DMS79 (cell line): ENCODE measurements around the gene PLAC1.
A peak's percentile ranks its signal among the peaks of the same experiment; 100 is the strongest.

ENCODE experiments used
- DNase-seq: peaks from one replicate; lab custom pipeline; 2025; lab: John Stamatoyannopoulos, UW

Gene PLAC1

DNA sequence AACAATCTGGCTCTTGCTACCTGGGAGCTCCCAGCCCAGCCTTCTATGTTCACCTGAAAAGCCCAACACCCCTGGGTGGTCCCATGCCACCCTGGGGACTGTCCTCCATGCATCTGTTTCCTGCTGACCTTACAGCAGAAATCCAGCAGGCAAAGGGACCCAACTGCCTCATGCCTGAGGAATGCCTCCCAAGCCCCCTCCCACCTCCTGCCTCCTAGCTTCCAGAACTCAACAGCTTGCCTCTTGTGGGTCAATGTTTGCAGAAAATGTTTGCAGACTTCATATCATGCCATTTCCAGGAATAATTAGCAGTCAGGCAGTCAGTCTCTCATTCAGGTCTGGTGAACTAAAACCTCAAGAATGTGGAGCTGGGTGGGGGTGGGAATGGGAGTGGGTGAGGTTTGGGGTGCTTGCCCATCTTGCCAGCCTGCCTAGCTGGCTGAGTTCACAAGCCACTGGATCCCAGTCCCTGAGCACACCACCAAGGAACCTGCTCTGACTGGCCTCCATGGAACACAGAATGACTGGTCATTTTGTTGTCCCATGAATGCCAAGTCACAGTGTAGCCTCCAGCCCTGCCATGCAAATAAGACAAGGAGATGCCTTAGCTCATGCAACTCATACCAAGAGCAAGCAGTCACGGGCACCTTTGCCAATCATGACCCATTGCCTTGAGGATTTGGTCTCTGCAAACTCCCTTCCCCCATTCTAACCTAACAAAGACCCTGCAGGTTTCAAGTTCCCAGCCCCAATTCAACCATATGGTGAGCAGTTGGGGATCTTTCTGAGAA, 12.1 kb upstream of the PLAC1 start:
- DNase-seq, result peak; percentile 51

DNA sequence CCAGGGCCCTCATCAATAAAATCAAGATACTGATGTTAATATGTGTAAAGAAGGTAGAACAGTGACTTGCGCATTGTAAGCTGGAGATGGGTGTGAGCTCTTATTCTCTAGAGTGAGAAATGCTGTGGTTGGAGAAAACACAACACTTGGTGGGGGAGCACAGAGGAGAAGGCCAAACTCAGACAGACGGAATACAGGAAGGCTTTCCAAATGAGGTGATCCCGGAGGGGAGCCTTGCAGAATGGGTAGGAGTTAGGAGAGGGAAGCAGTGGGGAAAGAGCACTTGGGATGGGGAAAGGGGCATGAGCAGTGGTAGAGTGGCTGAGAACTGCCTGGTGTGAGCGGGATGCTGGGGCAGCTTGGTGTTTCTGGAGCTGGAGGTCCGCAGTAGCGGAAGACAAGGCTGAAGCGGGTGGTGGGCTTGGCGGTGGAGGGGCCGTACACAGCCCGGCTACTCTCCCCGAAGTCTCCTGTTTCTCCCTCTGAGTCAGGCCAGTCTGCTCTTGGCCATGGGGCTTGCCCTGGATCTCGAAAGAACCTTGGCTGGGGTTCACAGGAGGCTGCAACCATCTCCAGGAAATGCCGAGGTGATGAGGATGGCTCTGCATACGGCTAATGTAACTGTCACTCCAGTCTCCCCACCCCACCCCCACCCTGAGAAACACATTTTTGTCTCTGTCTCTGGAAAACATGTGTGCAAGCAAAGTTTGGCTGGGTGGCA, 11.3 kb upstream of the PLAC1 start:
- no peak for DNase-seq

DNA sequence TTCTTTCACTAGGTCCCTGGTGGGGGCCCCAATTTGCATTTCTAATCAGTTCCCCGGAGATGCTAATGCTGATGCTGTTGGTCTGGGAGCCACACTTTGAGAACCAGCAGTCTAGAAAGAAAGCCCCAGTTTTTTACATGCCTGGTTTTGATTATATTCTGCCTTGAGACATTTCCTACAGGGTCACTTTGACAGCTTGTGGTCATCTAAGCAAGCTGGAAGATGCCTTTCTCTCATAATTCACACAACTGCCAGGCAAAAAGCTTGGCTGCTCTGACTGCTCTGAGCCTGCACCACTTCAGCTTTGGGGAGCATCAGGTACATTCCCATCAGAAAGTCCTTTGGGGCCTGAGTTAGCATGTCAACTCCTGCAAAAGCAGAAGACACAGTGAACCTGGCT, 5.9 kb upstream of the PLAC1 start:
- no peak for DNase-seq

DNA sequence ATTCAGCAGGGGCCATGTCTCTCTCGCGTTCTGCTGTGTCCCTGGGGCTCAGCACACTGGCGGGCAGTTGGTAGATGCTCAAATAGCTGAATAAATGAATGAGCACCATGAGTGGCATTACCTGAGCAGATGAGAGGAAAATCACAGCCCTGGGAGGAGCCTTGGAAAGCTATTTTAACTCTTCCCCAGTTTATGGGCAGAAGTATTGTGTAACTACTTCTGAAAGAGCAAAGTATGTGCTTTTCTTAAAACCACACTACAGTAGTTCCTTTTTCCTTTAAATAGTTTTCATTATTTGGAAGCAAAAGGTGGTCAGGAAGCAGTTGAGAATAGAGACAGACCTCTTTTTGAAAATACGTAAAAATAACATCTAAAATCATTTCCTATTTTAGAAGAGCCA, 3.0 kb upstream of the PLAC1 start:
- no peak for DNase-seq

DNA sequence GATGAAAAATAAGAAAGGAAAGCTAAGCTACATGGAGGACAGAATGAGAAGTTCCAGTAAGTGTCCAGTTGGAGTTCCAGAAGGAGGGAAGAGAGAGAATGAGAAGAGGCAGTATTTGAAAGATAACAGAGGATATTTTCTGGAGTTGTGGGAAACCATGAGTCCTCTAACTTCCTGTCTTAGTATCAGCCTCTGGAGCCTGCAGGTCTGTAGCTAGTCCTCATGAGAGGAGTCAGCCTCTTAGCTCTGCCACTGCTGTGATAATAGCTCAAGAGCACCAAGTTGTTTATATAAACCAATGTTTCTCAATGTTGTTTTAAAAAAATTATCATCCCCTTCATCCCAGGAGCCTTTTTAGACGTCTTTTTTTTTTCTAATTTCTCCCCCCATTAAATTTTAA, 2.4 kb upstream of the PLAC1 start:
- no peak for DNase-seq

DNA sequence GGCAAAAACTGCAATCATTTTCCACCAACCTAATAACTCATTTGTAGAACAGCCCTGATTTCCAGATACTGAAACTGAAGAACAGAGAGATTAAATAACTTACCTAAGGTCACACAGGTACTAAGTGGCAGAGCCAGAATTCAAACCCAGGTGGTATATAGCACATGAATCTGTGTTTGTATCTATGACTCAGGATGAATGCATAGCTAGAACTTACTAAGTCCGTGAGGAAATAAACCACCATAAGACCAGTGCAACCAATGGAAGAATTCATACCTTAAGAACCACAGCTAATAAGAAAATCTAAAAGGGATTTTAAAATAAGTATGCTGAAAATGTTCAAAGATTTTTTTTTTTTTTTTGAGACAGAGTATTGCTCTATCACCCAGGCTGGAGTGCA, 1.5 kb upstream of the PLAC1 start:
- no peak for DNase-seq

DNA sequence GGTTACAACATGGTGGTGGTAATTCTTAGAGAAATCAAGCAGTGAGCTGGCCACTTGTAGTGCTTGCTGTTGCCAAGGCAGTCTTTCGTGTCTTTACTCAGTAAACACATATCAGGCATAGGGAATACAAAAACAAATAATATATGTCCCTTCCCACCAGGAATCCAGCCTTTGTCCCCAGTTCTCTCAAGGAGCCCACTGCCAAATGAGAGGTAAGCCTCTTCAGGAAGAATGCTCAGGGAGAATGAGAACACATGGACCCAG, 421 bp upstream of the PLAC1 start:
- DNase-seq, result no peak

DNA sequence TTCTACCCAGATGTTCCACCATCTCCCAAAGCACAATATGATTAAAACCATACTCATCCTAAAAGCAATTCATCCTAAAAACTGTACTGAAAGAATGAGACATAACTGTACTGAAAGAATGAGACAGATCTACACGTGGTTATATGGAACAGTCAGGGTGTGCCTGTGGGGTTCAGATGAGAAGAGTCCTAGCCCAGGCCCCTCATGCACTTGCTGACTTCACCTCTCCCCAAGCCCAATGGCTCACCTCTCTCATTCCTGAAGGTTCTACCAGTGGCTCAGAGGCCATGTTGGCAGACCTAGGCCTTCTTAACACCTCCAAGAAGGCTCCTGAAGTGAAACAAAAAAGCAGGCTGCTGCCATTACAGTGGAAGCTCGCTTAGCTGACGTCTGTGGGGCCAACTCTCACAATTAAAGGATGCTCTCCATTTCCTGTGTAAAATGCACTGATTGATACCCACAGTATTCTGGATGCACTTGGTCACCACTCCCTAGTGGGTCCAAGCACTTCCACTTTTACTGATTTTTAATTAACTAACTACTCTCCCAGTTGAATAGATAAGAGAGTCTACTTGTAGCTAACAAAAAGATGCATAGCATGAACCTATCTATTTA, 3.8 kb downstream of the PLAC1 start:
- no peak for DNase-seq

DNA sequence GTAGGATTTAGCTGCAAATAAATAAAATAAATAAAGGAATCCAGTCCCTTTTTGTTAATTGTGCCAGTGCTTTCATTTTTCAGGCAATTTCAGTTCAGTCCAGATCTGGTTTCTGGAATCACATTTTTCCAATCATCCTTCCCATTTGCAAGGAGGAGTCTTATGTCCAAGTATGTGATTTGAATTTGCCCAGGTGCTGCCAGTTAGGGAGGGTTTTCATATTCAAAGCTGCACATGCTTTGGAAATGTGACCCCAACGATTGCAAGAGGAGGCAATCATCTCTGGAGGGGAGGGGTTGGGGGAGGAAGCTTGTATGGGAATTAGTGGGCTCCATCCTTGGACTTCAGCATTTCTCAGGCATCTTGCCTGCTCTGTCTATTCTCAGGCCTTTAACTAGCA, 4.4 kb downstream of the PLAC1 start:
- no peak for DNase-seq

DNA sequence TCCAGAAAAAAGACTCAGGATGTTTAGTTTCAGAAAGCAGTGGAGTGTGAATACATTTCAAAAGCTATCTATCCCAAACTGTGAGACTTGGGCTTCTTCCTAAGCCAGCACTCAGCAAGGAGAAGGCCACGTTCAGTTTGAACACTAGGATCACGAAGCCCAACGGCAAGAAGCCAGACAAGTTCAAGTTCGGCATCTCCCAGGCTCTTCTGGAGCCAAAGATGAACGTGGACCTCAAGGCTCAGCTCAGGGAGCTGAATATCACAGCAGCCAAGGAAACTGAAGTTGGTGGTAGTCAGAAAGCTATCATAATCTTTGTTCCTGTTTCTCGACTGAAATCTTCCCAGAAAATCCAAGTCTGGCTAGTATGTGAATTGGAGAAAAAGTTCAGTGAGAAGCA, 7.6 kb downstream of the PLAC1 start:
- no peak for DNase-seq

DNA sequence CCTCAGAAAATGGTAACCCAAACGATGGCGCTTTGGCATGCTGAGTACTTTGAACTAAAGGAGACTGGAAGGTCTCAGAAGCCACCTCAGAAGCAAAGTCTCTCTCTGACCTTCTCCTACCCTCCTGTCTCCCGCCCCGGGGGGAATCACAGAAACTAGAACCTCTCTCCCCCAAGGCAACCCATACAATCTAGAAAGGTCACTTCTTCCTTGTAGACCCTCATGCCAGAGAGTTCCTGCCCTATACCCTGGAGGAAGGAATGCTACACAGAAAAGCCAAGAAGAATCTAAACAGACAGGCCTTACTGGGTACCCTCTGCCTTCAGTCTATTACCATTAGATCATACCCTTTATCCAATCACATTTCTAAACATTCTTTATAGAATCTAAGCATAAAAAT, 8.5 kb downstream of the PLAC1 start:
- no peak for DNase-seq

DNA sequence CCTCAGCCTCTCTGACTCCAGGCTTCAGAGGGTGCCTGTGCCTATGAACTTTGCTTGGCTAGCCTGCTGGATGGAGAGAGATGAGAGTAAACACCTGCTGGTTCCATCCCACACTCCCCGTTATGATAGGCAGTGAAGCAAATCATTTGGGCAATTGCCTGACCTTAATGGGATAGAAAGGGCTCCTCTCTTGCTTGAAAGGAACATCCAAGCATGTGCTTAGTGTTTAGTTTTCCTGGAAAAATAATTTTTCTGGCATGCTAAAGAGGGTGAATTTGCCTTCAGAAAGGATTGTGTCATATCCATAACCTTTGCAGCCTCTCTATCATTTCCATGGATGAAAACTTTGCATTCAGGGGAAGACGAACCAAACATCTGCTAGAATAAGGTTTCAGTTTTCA, 10.8 kb downstream of the PLAC1 start:
- no peak for DNase-seq

DNA sequence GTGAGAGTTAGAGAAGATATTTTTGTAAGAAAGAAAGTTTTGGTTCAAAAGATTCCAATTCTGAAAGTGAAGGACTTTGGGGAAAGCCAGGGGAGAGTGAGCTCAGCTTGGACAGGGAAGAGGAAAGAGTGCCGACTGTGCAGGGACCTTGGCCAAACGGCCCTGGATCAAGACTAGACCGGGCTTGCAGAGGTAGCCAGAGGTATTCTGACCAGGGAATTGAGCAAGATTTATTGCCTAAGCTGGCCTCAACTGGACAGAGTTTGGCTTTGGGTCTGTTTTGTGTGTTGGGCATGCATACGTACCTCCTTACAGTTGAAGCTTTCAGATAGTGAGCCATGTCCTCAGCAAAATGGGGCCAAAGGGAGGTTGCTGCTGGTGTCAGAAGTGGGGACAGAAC, 11.6 kb downstream of the PLAC1 start:
- no peak for DNase-seq

DNA sequence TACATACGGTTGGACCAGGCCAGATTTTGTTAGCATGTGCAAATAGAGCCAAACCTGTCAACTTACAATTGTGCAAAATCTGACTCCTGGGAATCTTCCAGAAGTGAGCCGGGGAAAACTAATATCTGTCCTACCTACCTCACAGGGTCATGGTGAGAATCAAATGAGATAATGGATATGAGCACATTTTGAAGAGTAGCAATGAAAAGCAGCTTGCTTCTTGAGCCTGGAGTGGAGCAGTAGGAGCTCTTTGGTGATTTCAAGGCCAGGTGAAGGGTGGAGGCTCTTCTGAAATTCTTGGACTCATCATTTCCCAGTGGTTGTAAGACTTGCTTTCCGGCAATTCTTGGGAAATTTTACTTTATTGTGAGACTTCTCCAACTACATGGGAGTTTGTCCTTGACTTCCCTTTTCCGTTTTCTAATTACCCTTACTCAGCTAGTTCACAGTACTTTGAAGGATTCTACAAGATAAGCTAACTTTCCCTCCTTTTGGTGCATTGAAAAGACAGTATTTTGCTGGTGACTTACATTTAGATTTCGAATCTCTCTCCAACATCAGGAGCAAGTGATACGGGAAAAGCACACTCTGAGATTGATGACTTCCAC, 12.2 kb downstream of the PLAC1 start:
- DNase-seq, result no peak

DNA sequence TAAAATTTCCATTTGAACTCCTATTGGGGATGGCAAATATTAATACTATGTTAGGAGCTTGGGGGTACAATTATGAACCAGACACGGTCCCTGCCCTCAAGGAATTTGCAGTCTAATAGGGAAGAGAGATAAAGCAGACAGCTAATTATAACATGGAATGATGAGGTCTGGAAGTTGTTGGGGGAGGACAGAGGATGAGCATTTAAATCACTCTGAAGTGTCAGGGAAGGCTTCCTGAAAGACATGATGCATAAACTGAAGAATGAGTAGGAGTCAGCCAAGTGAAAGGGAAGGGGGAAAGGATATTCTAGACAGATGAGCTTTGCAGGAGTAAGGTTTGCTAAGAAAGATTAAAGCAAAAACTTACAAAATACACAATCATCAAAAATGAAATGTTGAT, 15.9 kb downstream of the PLAC1 start:
- no peak for DNase-seq

DNA sequence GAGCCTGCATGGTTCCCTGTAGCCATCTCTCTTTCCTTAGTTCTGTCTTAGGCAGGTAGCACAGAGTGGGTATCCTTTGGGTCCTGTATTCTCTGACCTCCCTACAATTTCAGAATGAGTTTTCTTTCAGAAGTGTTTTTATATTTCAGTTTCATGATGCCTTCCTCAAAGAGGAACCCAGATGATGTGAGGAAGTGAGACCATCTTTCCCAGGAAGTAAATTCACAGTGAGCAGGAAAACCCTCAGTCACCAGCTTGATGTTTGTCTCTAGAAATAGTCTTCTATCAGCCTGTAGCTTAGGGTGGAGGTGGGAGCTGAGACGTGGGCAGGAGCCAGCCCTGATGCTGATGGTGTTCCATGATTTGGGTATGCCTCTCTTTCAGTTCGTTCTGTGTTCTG, 16.9 kb downstream of the PLAC1 start:
- no peak for DNase-seq

DNA sequence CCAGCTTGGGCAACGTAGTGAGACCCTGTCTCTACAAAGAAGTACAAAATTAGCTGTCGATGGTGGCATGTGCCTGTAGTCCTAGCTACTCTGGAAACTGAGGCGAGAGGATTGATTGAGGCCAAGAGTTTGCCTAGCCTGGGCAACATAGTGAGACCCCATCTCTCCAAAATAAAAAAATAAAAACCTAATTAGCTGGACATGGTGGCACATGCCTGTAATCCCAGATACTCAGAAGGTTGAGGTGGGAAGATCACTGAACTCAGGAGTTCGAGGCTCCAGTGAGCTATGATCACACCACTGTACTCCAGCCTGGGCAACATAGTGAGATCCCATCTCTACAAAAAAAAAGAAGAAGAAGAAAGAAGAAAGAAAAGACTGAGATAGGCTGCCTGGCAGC, 17.4 kb downstream of the PLAC1 start:
- no peak for DNase-seq

DNA sequence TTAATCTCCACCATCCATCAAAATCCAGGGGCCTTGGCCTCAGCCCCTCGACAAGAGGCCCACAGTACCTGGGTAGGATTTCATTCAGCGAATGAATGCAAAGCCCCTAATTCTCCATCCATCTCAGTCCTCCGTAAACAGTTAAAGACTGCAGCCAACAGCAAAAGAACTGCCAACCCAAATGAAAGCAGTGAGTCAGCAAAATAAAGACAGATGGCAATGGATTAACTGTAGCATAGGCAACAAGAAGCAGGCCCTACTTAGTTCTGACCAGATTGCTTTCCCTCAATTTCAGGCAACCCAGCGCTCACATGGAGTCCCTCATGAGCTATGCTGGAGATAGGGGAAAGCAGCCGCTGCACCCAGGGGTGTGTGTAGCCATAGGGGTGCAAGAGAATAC, 21.4 kb downstream of the PLAC1 start:
- DNase-seq, result no peak

DNA sequence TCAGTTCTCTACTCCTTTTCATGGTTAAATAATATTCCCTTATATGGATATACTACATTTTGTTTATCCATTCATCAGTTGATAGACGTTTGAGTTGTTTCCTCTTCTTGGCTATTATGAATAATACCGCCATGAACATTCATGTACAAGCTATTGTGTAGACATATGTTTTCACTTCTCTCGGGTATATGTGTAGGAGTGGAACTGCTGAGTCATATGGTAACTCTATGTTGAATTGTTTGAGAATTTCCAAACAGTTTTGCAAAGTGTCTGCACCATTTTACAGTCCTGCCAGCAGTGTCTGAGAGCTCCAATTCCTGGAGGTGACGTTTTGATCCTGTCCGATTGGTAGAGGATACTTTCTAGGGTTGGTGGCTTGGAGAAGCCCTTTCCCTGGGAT, 23.6 kb downstream of the PLAC1 start:
- no peak for DNase-seq

DNA sequence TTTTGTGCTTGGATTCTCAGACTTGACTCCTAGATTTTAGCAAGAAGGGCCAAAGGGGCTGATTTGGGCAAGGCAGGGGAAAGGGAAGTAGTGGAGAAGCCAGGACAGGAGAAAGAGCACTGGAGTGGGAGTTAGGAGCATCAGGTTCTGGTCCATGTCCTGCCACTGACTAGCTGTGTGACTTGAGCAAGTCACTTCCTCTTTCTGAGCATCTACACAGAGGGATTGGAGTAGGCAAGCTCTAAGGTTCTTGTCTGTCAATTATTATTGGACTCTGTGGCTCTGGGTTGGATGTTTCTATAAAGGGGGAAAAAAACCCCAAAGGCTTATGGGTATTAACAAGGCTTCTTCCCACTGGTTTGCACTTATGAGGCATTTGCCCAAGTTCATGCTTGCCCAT, 24.4 kb downstream of the PLAC1 start:
- no peak for DNase-seq

DNA sequence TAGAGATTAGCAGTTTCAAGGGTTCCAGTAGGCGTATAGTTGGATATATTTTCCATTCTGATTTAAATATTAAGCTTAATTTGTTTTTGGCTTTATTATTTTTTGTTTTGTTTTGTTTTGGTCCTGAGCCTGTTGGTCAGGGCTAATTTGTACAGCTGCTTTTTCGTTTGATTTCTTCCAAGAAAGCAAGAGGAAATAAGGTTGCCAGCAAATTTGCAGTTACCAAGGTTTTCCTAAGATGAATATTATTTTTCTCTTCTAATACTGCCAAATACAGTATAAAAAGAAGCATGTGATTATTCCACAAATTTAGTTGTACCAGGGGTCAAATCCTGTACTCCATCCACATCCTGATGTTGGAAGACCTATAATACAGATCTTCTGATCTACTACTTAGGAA, 24.9 kb downstream of the PLAC1 start:
- DNase-seq, result no peak

DNA sequence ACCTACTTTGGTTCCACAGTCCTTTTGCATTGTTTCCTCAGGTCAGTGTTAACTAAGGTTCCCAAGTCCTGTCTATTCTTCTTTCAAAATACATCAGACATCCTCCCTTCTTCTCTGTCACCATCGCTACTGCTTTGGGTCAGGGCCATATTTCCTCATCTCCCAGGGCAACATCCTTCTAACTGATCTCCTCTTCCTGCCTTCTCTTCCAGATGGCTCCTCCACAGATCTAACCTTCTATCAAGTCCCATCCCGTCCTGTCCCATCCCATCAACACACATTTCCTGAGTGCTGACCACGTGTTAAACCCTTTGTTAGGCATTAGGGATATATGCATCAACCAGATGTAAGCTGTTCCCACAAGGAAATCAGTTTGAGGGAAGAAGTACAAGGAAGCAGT, 25.9 kb downstream of the PLAC1 start:
- DNase-seq, result no peak
